ENCODE results near the gene SEPTIN7.
"Not testable (repeated sequence)": the region's sequence is repeated elsewhere in the genome, so short reads cannot be mapped to it uniquely, and the experiment has no call there.

The SEPTIN7 gene

GRCh38 chr7:35800718-35801391, at the start of gene SEPTIN7:
Gene SEPTIN7 (plus strand): TSS chr7:35801057. CDS start chr7:35801210, 153 bp downstream.
- FAIRE-seq = peak; percentile 97

GRCh38 chr7:35752742-35753141, 48.1 kb upstream of the SEPTIN7 start:
- FAIRE-seq = no peak

- FAIRE-seq = no peak
Observed at GRCh38 chr7:35753761-35754603, 46.9 kb upstream of the SEPTIN7 start.

- FAIRE-seq = no peak
Observed at GRCh38 chr7:35754741-35755140, 46.1 kb upstream of the SEPTIN7 start.

- no peak for FAIRE-seq
Observed at GRCh38 chr7:35755711-35756110, 45.1 kb upstream of the SEPTIN7 start.

GRCh38 chr7:35756453-35756852, 44.4 kb upstream of the SEPTIN7 start:
- not testable (repeated sequence) for FAIRE-seq

- FAIRE-seq = no peak
Observed at GRCh38 chr7:35757574-35757973, 43.3 kb upstream of the SEPTIN7 start.

GRCh38 chr7:35758421-35758820, 42.4 kb upstream of the SEPTIN7 start:
- no peak for FAIRE-seq

GRCh38 chr7:35760143-35760745, 40.6 kb upstream of the SEPTIN7 start:
- FAIRE-seq = no peak

GRCh38 chr7:35761871-35762677, 38.8 kb upstream of the SEPTIN7 start:
- FAIRE-seq = no peak

GRCh38 chr7:35762781-35763180, 38.1 kb upstream of the SEPTIN7 start:
- no peak for FAIRE-seq

GRCh38 chr7:35768346-35768745, 32.5 kb upstream of the SEPTIN7 start:
- no peak for FAIRE-seq

- no peak for FAIRE-seq
Observed at GRCh38 chr7:35771776-35772175, 29.1 kb upstream of the SEPTIN7 start.

- no peak for FAIRE-seq
Observed at GRCh38 chr7:35773994-35774393, 26.9 kb upstream of the SEPTIN7 start.

GRCh38 chr7:35776686-35777085, 24.2 kb upstream of the SEPTIN7 start:
- no peak for FAIRE-seq

GRCh38 chr7:35777121-35777520, 23.7 kb upstream of the SEPTIN7 start:
- FAIRE-seq = no peak

- no peak for FAIRE-seq
Observed at GRCh38 chr7:35780070-35780469, 20.8 kb upstream of the SEPTIN7 start.

GRCh38 chr7:35781200-35781701, 19.6 kb upstream of the SEPTIN7 start:
- no peak for FAIRE-seq

GRCh38 chr7:35781767-35782515, 18.9 kb upstream of the SEPTIN7 start:
- no peak for FAIRE-seq

GRCh38 chr7:35784332-35784731, 16.5 kb upstream of the SEPTIN7 start:
- FAIRE-seq = no peak

- FAIRE-seq = no peak
Observed at GRCh38 chr7:35785250-35785649, 15.6 kb upstream of the SEPTIN7 start.

- FAIRE-seq = no peak
Observed at GRCh38 chr7:35787925-35788324, 12.9 kb upstream of the SEPTIN7 start.
